ENCODE data around the gene ATP6V1E1. TPM values are rescaled to one million over a fixed set of nuclear protein-coding genes. Genes with fewer than 3 reads are reported as not detected.
A peak's percentile ranks its signal among the peaks of the same experiment; 100 is the strongest.

Gene ATP6V1E1
- total and polyA plus RNA-seq, 9 of the 15 experiments (the other 6 are each of a cell fraction or from before 2014, with no cell fraction given) = 122 to 249 (median 179) TPM

GRCh38 chr22:17628406-17629172 is at the start of gene ATP6V1E1 (continued):
- TF ChIP-seq ZFP91 (CRISPR knock-in tag; IDR thresholded peaks at IDR 0.05) = no peak
- no peak for TF ChIP-seq BMI1 (IDR thresholded peaks at IDR 0.05; ENCODE audit: low read length)
- peak; percentile 86 for TF ChIP-seq GTF3C2 (IDR thresholded peaks at IDR 0.05; ENCODE audit: borderline replicate concordance, extremely low read depth, insufficient read length)
- TF ChIP-seq PKNOX1 (IDR thresholded peaks at IDR 0.05) = peak; percentile 56
- TF ChIP-seq ETS1 (conservative IDR thresholded peaks at IDR 0.05; ENCODE audit: control insufficient read depth, low read depth, low read length) = peak; percentile 45
- TF ChIP-seq MXD1 (CRISPR knock-in tag; IDR thresholded peaks at IDR 0.05; ENCODE audit: borderline replicate concordance, poor library complexity, severe bottlenecking) = no peak
- no peak for TF ChIP-seq PTRF (tag; IDR thresholded peaks at IDR 0.05)
- no peak; a peak in 2 of 4 replicates for TF ChIP-seq ARNT (IDR thresholded peaks at IDR 0.05)
- TF ChIP-seq CXXC5 (CRISPR knock-in tag; IDR thresholded peaks at IDR 0.05) = peak; percentile 80
- peak in 1 of 2 experiments; percentile 93; a peak in 2 of 4 replicates for TF ChIP-seq HDAC1 (IDR thresholded peaks at IDR 0.05)
